ENCODE data around the gene CRIM1.

CRIM1 gene

GRCh38 chr2:36596397-36596796, 240.8 kb downstream of the CRIM1 start:
- FAIRE-seq, result no peak

GRCh38 chr2:36597003-36597531, 241.5 kb downstream of the CRIM1 start:
- no peak for FAIRE-seq

GRCh38 chr2:36597532-36598377, 242.2 kb downstream of the CRIM1 start, which contains the start of gene FEZ2:
Gene FEZ2, minus strand, starts transcription at chr2:36598168. Its CDS starts 26 bp downstream, at chr2:36598142.
- FAIRE-seq, result no peak
